IPS-18a (cell line): ENCODE data around the gene NME4.
"Not testable (repeated sequence)": the region's sequence is repeated elsewhere in the genome, so short reads cannot be mapped to it uniquely, and the experiment has no call there.

Experiments
- H3K27ac ChIP-seq: one replicate; pipeline ENCODE4 v1.5.1; 2013; ENCODE audit warnings: low read length
- H3K27me3 ChIP-seq: one replicate; pipeline ENCODE4 v1.6.1; 2013; ENCODE audit warnings: mild to moderate bottlenecking, low read length; ENCODE audit not compliant: control insufficient read depth, insufficient read depth
- H3K36me3 ChIP-seq: one replicate; pipeline ENCODE4 v1.6.1; 2013; ENCODE audit warnings: low read depth, low read length; ENCODE audit not compliant: control insufficient read depth
- H3K4me1 ChIP-seq: one replicate; pipeline ENCODE4 v1.6.1; 2013; ENCODE audit warnings: low read depth, low read length; ENCODE audit not compliant: control insufficient read depth
- H3K4me3 ChIP-seq: one replicate; pipeline ENCODE4 v1.5.1; 2013; ENCODE audit warnings: low read length
- H3K9ac ChIP-seq: one replicate; pipeline ENCODE4 v1.6.1; 2013; ENCODE audit warnings: mild to moderate bottlenecking, low read length, moderate library complexity
- H3K9me3 ChIP-seq: one replicate; pipeline ENCODE4 v1.6.1; 2013; ENCODE audit warnings: low read depth, low read length; ENCODE audit not compliant: control insufficient read depth

The NME4 gene

DNA sequence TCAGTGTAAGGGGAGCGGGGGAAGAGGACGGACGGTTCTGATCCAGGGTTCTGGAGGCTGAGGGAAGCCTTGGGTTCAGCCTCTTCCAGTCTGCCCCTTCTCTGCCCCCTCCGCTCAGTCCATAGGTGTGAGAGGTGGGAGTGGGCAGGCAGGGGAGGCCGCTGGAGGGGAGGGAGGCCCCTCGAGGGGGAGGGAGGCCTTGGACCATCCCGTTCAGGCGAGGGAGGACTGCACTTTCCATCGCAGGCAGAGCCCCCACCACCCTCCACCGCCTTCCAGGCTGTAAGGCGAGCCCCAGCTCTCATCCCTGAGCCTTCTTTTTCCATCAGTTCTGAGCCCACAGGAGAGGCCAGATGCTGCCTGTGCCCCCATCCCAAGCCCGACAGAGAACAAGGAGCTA lies 40.3 kb upstream of the NME4 start:
- H3K4me3 ChIP-seq = no peak overlapping the region
- no peaks in the 10 kb centered on the region for H3K27me3 ChIP-seq
- no peak overlapping the region for H3K9ac ChIP-seq
- no peak overlapping the region for H3K27ac ChIP-seq
- no peaks in the 10 kb centered on the region for H3K9me3 ChIP-seq
- no peaks in the 10 kb centered on the region for H3K36me3 ChIP-seq
- no peaks in the 10 kb centered on the region for H3K4me1 ChIP-seq

DNA sequence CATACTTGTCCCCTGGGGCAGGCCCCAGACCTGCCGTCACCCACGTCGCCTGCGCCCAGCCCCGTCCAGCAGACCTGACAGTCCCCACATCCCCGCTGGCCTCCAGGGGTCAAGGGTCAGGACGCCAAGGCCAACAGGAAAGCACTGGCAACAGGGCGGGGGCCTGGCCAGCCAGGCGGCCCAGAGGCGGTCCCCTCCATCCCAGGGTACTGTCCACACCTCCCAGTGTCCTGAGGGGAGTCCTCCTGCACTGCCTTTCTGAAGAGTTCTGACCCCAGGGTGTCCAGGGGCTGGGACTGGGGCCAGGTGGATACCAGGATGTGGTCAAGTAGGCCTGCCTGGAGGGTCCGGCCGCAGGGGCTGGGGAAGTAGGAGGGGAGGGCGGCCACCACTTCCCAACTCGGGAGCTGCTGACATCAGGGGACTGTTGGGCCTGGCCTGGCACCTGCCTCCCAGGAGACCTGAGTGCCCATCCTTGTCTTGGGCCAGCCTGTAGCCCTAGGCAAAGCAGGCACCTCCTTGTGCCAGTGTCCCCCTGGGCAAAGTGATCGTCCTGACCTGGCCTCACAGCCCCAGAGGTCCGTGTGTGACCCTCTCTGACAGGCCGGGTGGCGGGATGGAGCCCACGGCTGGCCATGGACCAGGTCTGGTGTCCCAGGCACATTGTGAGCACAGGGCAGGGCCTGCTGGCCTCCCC lies 37.8 kb upstream of the NME4 start:
- H3K27me3 ChIP-seq = no peaks in the 10 kb centered on the region
- no peak overlapping the region for H3K4me3 ChIP-seq
- H3K9me3 ChIP-seq = no peaks in the 10 kb centered on the region
- no peak overlapping the region for H3K27ac ChIP-seq
- H3K9ac ChIP-seq = no peak overlapping the region
- no peaks in the 10 kb centered on the region for H3K36me3 ChIP-seq
- H3K4me1 ChIP-seq = no peaks in the 10 kb centered on the region

DNA sequence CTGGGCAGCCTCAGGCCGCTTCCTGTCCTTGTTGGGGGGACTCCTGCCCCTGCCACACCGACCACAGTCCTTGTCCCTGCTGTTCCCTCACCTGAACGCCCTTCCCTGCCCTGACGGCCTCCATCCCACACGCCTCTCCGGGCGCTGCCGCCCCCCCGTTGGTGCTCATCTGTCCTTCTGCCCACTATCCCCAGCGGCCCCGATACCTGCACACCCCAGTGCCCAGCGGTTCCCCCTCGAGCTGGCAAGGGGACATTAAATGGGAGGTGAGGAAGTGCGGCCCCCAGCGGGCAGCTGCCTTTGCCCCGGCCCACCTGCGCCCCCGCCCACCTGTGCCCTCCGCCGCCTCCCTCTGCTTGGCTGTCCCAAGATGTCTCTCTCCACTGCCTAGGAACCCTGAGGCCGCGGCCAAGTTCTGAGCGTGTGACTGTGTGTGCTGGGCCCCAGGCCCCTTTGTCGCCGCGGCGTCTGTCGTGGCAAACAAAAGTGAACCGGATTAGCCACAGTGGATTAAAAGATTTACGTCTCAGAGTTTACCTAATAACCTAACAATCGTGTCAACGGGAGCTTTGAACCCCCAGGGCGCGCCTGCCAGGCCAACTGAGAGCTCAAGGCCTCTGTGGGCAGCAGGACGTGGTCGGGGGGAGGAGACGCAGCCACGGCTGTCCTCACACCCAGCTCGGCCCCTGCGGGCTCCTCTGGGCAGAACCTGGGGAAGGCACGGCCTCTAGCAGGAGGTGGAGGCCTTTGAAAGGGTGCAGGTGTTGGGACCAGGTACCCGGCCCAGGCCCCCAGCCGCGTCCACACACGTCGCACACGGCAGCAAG lies 36.9 kb upstream of the NME4 start:
- no peaks in the 10 kb centered on the region for H3K36me3 ChIP-seq
- H3K27ac ChIP-seq = no peak overlapping the region
- H3K27me3 ChIP-seq = no peaks in the 10 kb centered on the region
- H3K9me3 ChIP-seq = no peaks in the 10 kb centered on the region
- no peaks in the 10 kb centered on the region for H3K4me1 ChIP-seq
- H3K4me3 ChIP-seq = no peak overlapping the region
- no peak overlapping the region for H3K9ac ChIP-seq

DNA sequence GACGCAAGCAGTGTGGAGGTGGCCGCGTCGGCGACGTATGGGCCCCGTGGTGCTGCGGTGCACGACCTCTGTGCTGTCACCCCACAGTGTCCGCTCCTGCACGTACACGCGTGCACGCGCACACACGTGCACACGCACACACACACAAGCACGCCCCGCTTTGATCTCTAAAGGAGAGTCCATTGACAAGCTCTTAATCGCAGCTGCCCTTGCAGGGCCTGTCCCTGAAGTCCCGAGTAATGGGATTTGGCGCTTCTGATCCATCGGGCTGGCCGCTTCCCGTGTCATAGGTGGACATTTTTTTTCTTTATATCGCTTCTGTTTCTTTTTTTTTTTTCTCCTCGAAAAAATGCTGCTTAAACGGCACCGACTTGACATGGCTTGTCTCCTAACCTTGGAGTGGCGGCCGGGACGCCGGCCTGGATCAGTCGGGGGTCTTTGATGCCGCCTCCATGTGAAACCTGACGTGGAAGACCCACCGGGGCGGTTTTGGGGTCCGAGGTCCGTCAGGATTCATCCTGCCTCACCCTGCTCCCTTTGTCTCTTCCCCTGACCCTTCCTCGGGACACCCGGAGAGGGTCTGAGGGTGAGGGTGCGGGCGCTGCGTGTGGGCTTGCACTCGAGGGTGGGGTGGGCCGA lies 36.2 kb upstream of the NME4 start:
- H3K27me3 ChIP-seq = no peaks in the 10 kb centered on the region
- H3K4me3 ChIP-seq = no peak overlapping the region
- H3K9ac ChIP-seq = no peak overlapping the region
- no peaks in the 10 kb centered on the region for H3K9me3 ChIP-seq
- no peaks in the 10 kb centered on the region for H3K36me3 ChIP-seq
- H3K27ac ChIP-seq = no peak overlapping the region
- H3K4me1 ChIP-seq = no peaks in the 10 kb centered on the region

DNA sequence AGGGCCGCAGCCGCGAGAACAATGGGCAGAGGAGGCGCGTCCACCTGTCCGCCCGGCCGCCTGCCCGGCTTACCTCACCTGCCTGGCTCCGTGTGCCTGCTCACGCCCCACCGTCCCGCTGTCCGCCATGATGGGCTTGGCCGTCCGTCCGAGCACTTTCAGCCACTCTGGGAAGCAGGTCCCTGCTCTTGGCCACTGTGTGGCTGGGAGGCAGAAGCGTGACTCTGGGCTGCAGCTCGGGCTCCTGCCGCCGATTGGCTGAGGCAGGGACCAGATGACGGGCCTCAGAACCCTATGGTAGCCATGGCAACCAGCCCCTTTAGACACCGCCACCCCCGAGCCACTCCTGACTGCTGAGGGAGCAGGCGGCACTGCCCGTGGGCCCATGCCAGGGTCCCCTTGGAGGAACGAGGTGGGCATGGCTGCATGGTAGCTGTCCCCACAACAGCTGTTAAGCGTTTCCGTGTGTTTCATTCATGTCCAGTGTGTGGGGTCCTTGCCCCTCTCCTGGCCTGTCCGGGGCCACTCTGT lies 35.6 kb upstream of the NME4 start:
- H3K4me1 ChIP-seq = no peaks in the 10 kb centered on the region
- no peak overlapping the region for H3K9ac ChIP-seq
- peaks cover 3% of the 10 kb centered on the region for H3K36me3 ChIP-seq
- H3K27ac ChIP-seq = no peak overlapping the region
- H3K4me3 ChIP-seq = no peak overlapping the region
- H3K27me3 ChIP-seq = no peaks in the 10 kb centered on the region
- no peaks in the 10 kb centered on the region for H3K9me3 ChIP-seq

DNA sequence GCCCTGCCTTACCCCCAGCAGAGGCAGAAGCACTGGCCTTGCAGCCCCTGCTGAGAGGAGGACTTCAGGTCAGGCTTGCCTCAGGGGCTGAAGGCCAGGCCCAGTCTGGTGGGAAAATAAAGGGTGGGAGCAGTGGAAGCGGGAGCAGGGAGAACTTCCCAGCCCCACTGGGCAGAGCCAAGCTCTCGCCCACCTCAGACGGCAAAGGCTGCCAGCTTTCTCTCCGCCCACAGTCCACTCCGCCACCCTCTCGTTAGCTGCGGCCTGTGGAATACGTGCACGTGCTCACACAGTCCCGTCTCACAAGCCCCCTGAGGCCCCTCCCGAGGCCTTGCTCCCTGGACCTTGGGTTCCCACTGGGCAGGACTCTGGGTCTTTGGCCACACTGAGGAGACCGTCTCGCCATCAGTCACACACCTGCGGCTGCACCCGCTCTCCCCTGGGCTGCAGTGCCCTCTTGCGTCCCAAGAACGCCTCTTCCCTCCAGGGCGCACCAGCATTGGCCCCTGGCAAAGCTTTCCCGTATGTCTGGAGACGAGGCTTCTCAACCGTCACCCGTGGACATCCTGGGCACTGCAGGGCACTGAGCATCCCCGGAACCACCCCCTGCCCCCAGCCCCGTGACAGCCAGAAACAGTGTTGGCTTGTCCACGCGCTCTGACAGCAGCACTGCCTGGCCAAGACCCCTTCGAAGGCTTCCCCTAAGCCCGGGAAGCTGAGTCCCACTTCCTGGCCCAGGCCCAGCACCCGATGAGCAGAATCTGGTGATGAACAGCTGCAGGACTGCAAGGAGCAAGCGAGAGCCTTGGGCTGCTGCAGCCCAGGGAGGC lies 34.9 kb upstream of the NME4 start:
- Histone ChIP-seq H3K4me1 (no peaks in the 10 kb centered on the region), H3K27me3 (no peaks in the 10 kb centered on the region), H3K9me3 (no peaks in the 10 kb centered on the region), H3K4me3 (no peak overlapping the region), H3K36me3 (peaks cover 8% of the 10 kb centered on the region), H3K9ac (no peak overlapping the region), H3K27ac (no peak overlapping the region)

DNA sequence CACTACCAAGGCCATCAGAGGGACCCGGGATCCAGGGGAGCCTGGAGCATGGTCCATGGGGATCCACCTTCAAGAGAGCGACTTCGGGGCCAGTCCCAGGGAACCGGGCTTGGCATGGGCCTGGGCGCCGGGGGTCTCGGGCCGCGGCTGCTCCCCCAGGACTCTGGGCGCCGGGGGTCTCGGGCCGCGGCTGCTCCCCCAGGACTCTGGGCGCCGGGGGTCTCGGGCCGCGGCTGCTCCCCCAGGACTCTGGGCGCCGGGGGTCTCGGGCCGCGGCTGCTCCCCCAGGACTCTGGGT lies 34.3 kb upstream of the NME4 start:
- H3K4me1 ChIP-seq, H3K9me3 ChIP-seq, H3K4me3 ChIP-seq, H3K9ac ChIP-seq, H3K27me3 ChIP-seq, H3K27ac ChIP-seq: not testable (repeated sequence)
- H3K36me3 ChIP-seq = peaks cover 13% of the 10 kb centered on the region

DNA sequence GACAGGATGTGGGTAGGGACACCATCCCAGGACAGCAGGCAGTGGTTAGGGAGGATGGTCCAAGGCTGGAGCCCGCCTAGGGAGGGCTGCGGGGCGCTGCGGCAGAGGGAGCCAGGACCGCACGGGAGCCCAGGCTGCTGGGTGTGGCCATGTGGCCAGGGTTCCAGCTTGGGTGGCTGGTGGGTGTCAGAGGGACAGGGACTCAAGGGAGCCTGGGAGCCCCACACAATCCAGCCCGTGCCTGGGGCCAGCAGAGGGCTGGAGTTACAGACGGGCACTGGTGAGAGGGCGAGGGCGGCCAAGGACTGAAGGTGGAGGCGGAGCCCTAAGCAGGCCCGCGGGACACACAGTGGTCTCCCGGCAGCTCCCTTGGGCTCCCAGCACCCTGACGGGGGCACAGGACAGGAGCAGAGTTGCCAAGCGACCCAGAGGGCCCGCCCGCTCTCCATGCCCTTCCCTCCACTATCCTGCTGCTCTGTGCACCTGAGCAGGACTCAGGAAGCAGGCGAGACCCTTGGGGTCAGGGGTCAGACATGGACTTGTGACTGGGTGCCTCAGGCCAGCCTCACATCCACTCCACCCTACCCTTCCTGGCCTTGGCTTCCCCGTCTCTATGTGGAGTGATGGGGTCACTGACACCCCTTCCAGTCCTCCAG lies 33.8 kb upstream of the NME4 start:
- Histone ChIP-seq H3K9me3 (no peaks in the 10 kb centered on the region), H3K4me1 (no peaks in the 10 kb centered on the region), H3K4me3 (no peak overlapping the region), H3K27ac (no peak overlapping the region), H3K36me3 (peaks cover 19% of the 10 kb centered on the region), H3K9ac (no peak overlapping the region), H3K27me3 (no peaks in the 10 kb centered on the region)

DNA sequence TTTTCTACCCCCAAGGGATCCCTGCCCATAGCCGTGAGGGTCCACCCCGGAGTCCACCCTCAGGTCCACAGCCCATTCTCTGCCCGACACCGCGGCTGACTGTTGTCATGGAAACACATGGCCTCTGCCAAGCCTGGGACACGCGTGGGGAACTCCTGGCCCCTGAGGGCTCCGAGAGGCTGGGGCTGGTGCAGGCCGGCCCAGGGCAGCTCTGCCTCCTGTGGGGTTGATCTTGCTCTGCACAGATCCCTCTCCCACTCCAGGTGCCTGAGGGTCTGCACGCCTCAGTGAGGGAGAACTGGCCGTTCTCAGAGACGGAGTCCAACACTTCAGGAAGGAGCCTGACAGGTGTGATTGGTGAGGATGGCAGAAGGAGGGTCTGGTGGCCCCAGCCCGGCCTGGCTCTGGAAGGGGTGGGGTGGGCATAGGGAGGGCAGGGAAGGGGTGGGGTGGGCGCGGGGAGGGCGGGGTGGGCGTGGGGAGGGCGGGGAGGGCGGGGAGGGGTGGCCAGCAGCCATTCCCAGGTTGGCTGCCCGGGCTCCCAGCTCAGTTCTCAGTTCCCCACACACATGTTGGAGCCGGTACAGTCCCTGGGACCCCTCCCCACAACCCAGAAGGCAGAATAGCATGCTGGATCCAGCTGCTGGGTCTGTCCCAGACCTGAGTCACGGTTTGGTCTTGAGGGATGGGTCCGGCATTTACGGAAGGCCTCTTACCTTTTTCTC lies 33.1 kb upstream of the NME4 start:
- Histone ChIP-seq H3K36me3 (peaks cover 26% of the 10 kb centered on the region), H3K27me3 (no peaks in the 10 kb centered on the region), H3K9ac (no peak overlapping the region)

DNA sequence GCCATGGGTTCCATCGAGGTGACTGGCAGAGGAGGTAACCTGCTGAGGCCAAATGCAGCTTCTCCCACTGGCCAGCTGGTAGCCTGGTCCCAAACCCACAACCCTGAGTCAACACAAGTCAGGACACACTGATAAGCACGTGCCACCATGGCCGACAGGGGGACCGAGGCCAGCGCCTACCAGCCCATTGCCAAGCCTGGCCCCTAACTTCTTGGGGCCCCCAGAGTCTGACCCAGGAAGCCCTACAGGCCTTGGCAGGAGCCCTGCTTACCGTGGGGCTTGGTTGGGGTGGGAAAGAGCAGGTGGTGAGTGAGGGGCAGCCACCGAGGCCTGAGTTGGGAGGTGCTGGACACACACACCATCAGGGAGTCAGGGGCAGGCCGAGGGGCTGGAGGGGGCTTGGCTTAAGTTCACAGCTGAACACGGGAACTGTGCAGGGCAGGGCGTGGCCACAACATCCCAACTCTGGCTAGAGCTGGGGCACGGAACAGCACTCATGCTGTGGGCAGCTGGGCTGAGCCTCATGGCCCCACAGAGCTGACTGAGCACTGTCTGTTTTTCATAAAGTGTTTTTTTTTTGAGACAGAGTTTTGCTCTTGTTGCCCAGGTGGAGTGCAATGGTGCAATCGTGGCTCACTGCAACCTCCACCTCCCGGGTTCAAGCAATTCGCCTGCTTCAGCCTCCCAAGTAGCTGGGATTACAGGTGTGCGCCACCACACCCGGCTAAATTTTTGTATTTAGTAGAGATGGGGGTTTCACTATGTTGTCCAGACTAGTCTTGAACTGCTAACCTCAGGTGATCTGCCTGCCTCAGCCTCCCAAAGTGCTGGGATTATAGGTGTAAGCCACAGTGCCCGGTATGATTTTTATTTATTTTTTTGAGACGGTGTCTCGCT lies 32.2 kb upstream of the NME4 start:
- Histone ChIP-seq H3K9me3 (no peaks in the 10 kb centered on the region), H3K27ac (no peak overlapping the region), H3K9ac (no peak overlapping the region), H3K4me3 (no peak overlapping the region), H3K36me3 (peaks cover 28% of the 10 kb centered on the region), H3K27me3 (no peaks in the 10 kb centered on the region), H3K4me1 (no peaks in the 10 kb centered on the region)

More for the DNA sequence above, 33.1 kb upstream of the NME4 start:
- no peak overlapping the region for H3K27ac ChIP-seq
- no peaks in the 10 kb centered on the region for H3K4me1 ChIP-seq
- H3K9me3 ChIP-seq = no peaks in the 10 kb centered on the region
- no peak overlapping the region for H3K4me3 ChIP-seq
